Activated CD4-positive, alpha-beta memory T cell treated with anti-CD3 and anti-CD28 coated beads, Interleukin-2, amount 10 ng/mL, durations not matched to agents 7 days and 5 days (primary cell): ENCODE data around the gene NT5C1A. TPM values are rescaled to one million over a fixed set of nuclear protein-coding genes. Genes with fewer than 3 reads are reported as not detected.

Experiments
- CTCF ChIA-PET: fragments of 350-600 bp; sonication (Branson Sonifier 250); formaldehyde crosslinking; loops from one replicate; lab custom pipeline; 2021; ENCODE audit warnings: antibody characterized with exemption, inconsistent platforms; lab: Charles Lee
- POLR2A ChIA-PET: fragments of 350-600 bp; sonication (Branson Sonifier 250); formaldehyde crosslinking; loops from one replicate; lab custom pipeline; 2021; ENCODE audit warnings: antibody characterized with exemption; lab: Charles Lee
- DNase-seq: peaks from one replicate; pipeline ENCODE4 v3.0.0-alpha.2; 2020
- H3K27ac Mint-ChIP-seq: one replicate; pipeline ENCODE4 v1.8.0; 2021; ENCODE audit warnings: mild to moderate bottlenecking, mixed read lengths
- H3K27me3 Mint-ChIP-seq: one replicate; pipeline ENCODE4 v1.8.0; 2021; ENCODE audit warnings: mixed read lengths
- H3K36me3 Mint-ChIP-seq: one replicate; pipeline ENCODE4 v1.8.0; 2021; ENCODE audit warnings: low read depth, mixed read lengths
- H3K4me1 Mint-ChIP-seq: one replicate; pipeline ENCODE4 v1.8.0; 2021; ENCODE audit warnings: mixed read lengths
- H3K4me3 Mint-ChIP-seq: one replicate; pipeline ENCODE4 v1.8.0; 2021; ENCODE audit warnings: mild to moderate bottlenecking, mixed read lengths
- H3K9me3 Mint-ChIP-seq: one replicate; pipeline ENCODE4 v1.8.0; 2021; ENCODE audit warnings: mixed read lengths
- total RNA-seq, 2 experiments: library from RNA; stranded (reverse); gene quantifications; one replicate each; pipeline ENCODE4 v1.2.3, GENCODE V29; 2021

NT5C1A gene
- not detected for total RNA-seq

GRCh38 chr1:39671793-39672550 is at the start of gene NT5C1A:
NT5C1A (minus strand) TSS chr1:39672107; CDS start chr1:39672038, 69 bp downstream.
- Mint-ChIP-seq H3K36me3 (no peaks in the 10 kb centered on the region), H3K27me3 (peaks cover 31% of the 10 kb centered on the region), H3K27ac (no peak within 1 kb of the TSS), H3K4me1 (peaks cover 11% of the 10 kb centered on the region), H3K4me3 (peak within 1 kb of the TSS; percentile 2), H3K9me3 (no peaks in the 10 kb centered on the region)
- ChIA-PET POLR2A (interaction anchor here (1.0 to 2.3 kb wide), 4 partner anchors 9 to 20 kb away, joined by 4 to 6 read pairs (median 4); partner anchors contain the start of gene HPCAL4), CTCF (interaction anchor here (0.5 to 17.8 kb wide), 10 partner anchors 9 to 467 kb away, joined by 3 to 202 read pairs (median 4); partner anchors contain the start of gene HPCAL4)
- no peak for DNase-seq

- no peak overlapping the region for H3K4me3 Mint-ChIP-seq
- no peak for DNase-seq
- peaks cover 47% of the 10 kb centered on the region for H3K27me3 Mint-ChIP-seq
- no peaks in the 10 kb centered on the region for H3K36me3 Mint-ChIP-seq
- peaks cover under 1% of the 10 kb centered on the region for H3K4me1 Mint-ChIP-seq
- no peak overlapping the region for H3K27ac Mint-ChIP-seq
- no peaks in the 10 kb centered on the region for H3K9me3 Mint-ChIP-seq
- POLR2A ChIA-PET = no interaction called here
- CTCF ChIA-PET = interaction anchor here (1.5 to 2.2 kb wide), 4 partner anchors 17 to 116 kb away, joined by 4 to 29 read pairs (median 13); partner anchors contain the start of gene PPIE
Observed at GRCh38 chr1:39721664-39722063, 49.8 kb upstream of the NT5C1A start.

- no peaks in the 10 kb centered on the region for H3K4me1 Mint-ChIP-seq
- H3K27ac Mint-ChIP-seq = no peak overlapping the region
- ChIA-PET CTCF (interaction anchor here (0.6 to 2.2 kb wide), 14 partner anchors 19 to 493 kb away, joined by 3 to 29 read pairs (median 4); partner anchors contain the start of genes NT5C1A and PPIE), POLR2A (interaction anchor here (0.7 to 1.3 kb wide), 3 partner anchors 39 to 114 kb away, joined by 3 to 6 read pairs (median 4); no protein-coding TSS in a partner anchor)
- H3K27me3 Mint-ChIP-seq = peaks cover 44% of the 10 kb centered on the region
- H3K9me3 Mint-ChIP-seq = no peaks in the 10 kb centered on the region
- H3K36me3 Mint-ChIP-seq = no peaks in the 10 kb centered on the region
- no peak for DNase-seq
- no peak overlapping the region for H3K4me3 Mint-ChIP-seq
Observed at GRCh38 chr1:39720094-39720999, 48.4 kb upstream of the NT5C1A start.

GRCh38 chr1:39717809-39718208 is 45.9 kb upstream of the NT5C1A start:
- DNase-seq = no peak
- no peaks in the 10 kb centered on the region for H3K36me3 Mint-ChIP-seq
- H3K4me3 Mint-ChIP-seq = no peak overlapping the region
- no peaks in the 10 kb centered on the region for H3K4me1 Mint-ChIP-seq
- no peak overlapping the region for H3K27ac Mint-ChIP-seq
- POLR2A ChIA-PET = no interaction called here
- CTCF ChIA-PET = interaction anchor here (1.0 kb wide), 1 partner anchor 111 kb away, joined by 7 read pairs; no protein-coding TSS in a partner anchor
- no peaks in the 10 kb centered on the region for H3K9me3 Mint-ChIP-seq
- peaks cover 43% of the 10 kb centered on the region for H3K27me3 Mint-ChIP-seq

- H3K27ac Mint-ChIP-seq = no peak overlapping the region
- H3K4me1 Mint-ChIP-seq = no peaks in the 10 kb centered on the region
- ChIA-PET POLR2A (no interaction called here), CTCF (interaction anchor here (1.4 to 2.0 kb wide), 2 partner anchors 40 to 107 kb away, joined by 5 to 6 read pairs; no protein-coding TSS in a partner anchor)
- no peaks in the 10 kb centered on the region for H3K9me3 Mint-ChIP-seq
- H3K27me3 Mint-ChIP-seq = peaks cover 36% of the 10 kb centered on the region
- no peak overlapping the region for H3K4me3 Mint-ChIP-seq
- DNase-seq = no peak
- no peaks in the 10 kb centered on the region for H3K36me3 Mint-ChIP-seq
Observed at GRCh38 chr1:39713557-39713956, 41.6 kb upstream of the NT5C1A start.

GRCh38 chr1:39711966-39712340 is 40.0 kb upstream of the NT5C1A start:
- no peak for DNase-seq
- H3K9me3 Mint-ChIP-seq = no peaks in the 10 kb centered on the region
- no peak overlapping the region for H3K4me3 Mint-ChIP-seq
- CTCF ChIA-PET = interaction anchor here (0.6 to 2.0 kb wide), 4 partner anchors 38 to 105 kb away, joined by 3 to 6 read pairs (median 4); no protein-coding TSS in a partner anchor
- POLR2A ChIA-PET = no interaction called here
- no peaks in the 10 kb centered on the region for H3K36me3 Mint-ChIP-seq
- no peaks in the 10 kb centered on the region for H3K4me1 Mint-ChIP-seq
- no peak overlapping the region for H3K27ac Mint-ChIP-seq
- peaks cover 28% of the 10 kb centered on the region for H3K27me3 Mint-ChIP-seq

GRCh38 chr1:39711104-39711965 is 39.4 kb upstream of the NT5C1A start:
- DNase-seq = no peak
- CTCF ChIA-PET = interaction anchor here (0.6 to 1.8 kb wide), 2 partner anchors 53 to 86 kb away, joined by 3 to 4 read pairs; no protein-coding TSS in a partner anchor
- no peaks in the 10 kb centered on the region for H3K36me3 Mint-ChIP-seq
- peaks cover 22% of the 10 kb centered on the region for H3K27me3 Mint-ChIP-seq
- H3K27ac Mint-ChIP-seq = no peak overlapping the region
- H3K4me1 Mint-ChIP-seq = no peaks in the 10 kb centered on the region
- H3K4me3 Mint-ChIP-seq = no peak overlapping the region
- POLR2A ChIA-PET = no interaction called here
- H3K9me3 Mint-ChIP-seq = no peaks in the 10 kb centered on the region

- DNase-seq = no peak
- Mint-ChIP-seq H3K27me3 (peaks cover 11% of the 10 kb centered on the region), H3K36me3 (no peaks in the 10 kb centered on the region), H3K27ac (no peak overlapping the region), H3K4me1 (no peaks in the 10 kb centered on the region), H3K9me3 (no peaks in the 10 kb centered on the region), H3K4me3 (no peak overlapping the region)
- POLR2A ChIA-PET = no interaction called here
- CTCF ChIA-PET = interaction anchor here (1.0 kb wide), 1 partner anchor 50 kb away, joined by 3 read pairs; no protein-coding TSS in a partner anchor
Observed at GRCh38 chr1:39707506-39707905, 35.6 kb upstream of the NT5C1A start.

GRCh38 chr1:39704757-39705156 is 32.9 kb upstream of the NT5C1A start:
- Mint-ChIP-seq H3K4me1 (no peaks in the 10 kb centered on the region), H3K4me3 (no peak overlapping the region), H3K9me3 (no peaks in the 10 kb centered on the region), H3K36me3 (no peaks in the 10 kb centered on the region), H3K27ac (no peak overlapping the region), H3K27me3 (peaks cover 15% of the 10 kb centered on the region)
- no peak for DNase-seq
- CTCF ChIA-PET = interaction anchor here (1.3 kb wide), 1 partner anchor 94 kb away, joined by 3 read pairs; no protein-coding TSS in a partner anchor
- POLR2A ChIA-PET = no interaction called here

GRCh38 chr1:39701049-39701439 is 29.1 kb upstream of the NT5C1A start:
- peaks cover 26% of the 10 kb centered on the region for H3K27me3 Mint-ChIP-seq
- no peak for DNase-seq
- no peak overlapping the region for H3K27ac Mint-ChIP-seq
- H3K9me3 Mint-ChIP-seq = no peaks in the 10 kb centered on the region
- no peaks in the 10 kb centered on the region for H3K4me1 Mint-ChIP-seq
- ChIA-PET CTCF (interaction anchor here (1.1 to 3.4 kb wide), 4 partner anchors 8 to 116 kb away, joined by 4 to 33 read pairs (median 4); no protein-coding TSS in a partner anchor), POLR2A (no interaction called here)
- H3K4me3 Mint-ChIP-seq = no peak overlapping the region
- no peaks in the 10 kb centered on the region for H3K36me3 Mint-ChIP-seq

- POLR2A ChIA-PET = no interaction called here
- Mint-ChIP-seq H3K4me3 (no peak overlapping the region), H3K27me3 (peaks cover 25% of the 10 kb centered on the region)
Observed at GRCh38 chr1:39700348-39700747, 28.4 kb upstream of the NT5C1A start.

More at GRCh38 chr1:39700348-39700747, 28.4 kb upstream of the NT5C1A start:
- no peak overlapping the region for H3K27ac Mint-ChIP-seq
- no peaks in the 10 kb centered on the region for H3K9me3 Mint-ChIP-seq
- CTCF ChIA-PET = interaction anchor here (3.4 kb wide), 1 partner anchor 99 kb away, joined by 33 read pairs; no protein-coding TSS in a partner anchor
- H3K4me1 Mint-ChIP-seq = no peaks in the 10 kb centered on the region
- no peaks in the 10 kb centered on the region for H3K36me3 Mint-ChIP-seq
- no peak for DNase-seq
